IMR-90 (cell line): ENCODE measurements around the gene ZNF853. TPM values are rescaled to one million over a fixed set of nuclear protein-coding genes. Genes with fewer than 3 reads are reported as not detected.
A peak's percentile ranks its signal among the peaks of the same experiment; 100 is the strongest.

Source experiments
- ATAC-seq: fragments of 200-7000 bp; cut with Tn5 transposase; 2 replicates; pipeline ENCODE4 v1.9.1; 2020; ENCODE audit warnings: low read depth, mild to moderate bottlenecking, moderate library complexity
- BruUV-seq: library from RNA; stranded (reverse); fragments of 400-500 nt; replicated peaks from 2 replicates; lab custom pipeline; 2021; lab: Mats Ljungman, UMichigan
- CTCF ChIA-PET: fragments of 300-600 bp; formaldehyde crosslinking; extraction: SDS; loops from one replicate; lab custom pipeline; 2021; ENCODE audit warnings: antibody characterized with exemption; lab: Yijun Ruan, JAX
- POLR2A ChIA-PET: fragments of 300-600 bp; sonication (Branson Sonifier 250); formaldehyde crosslinking; loops from one replicate; lab custom pipeline; 2022; ENCODE audit warnings: antibody characterized with exemption; ENCODE audit not compliant: unreplicated experiment; lab: Charles Lee
- DNase-seq: peaks from one replicate; pipeline ENCODE4 v3.0.0; 2013
- H2AFZ ChIP-seq: replicated peaks from 2 replicates; pipeline ENCODE3; 2013; ENCODE audit warnings: low read length, mild to moderate bottlenecking; ENCODE audit not compliant: poor library complexity
- H2AK5ac ChIP-seq: 2 replicates; pipeline ENCODE4 v1.6.1; 2013; ENCODE audit warnings: low read depth, low read length, inconsistent platforms
- H2AK9ac ChIP-seq: replicated peaks from 2 replicates; pipeline ENCODE3; 2013; ENCODE audit warnings: mild to moderate bottlenecking, low read depth, low read length, moderate library complexity; ENCODE audit not compliant: poor library complexity
- H2BK120ac ChIP-seq: 2 replicates; pipeline ENCODE4 v1.6.1; 2013; ENCODE audit warnings: low read depth, low read length, inconsistent platforms
- H2BK15ac ChIP-seq: 3 replicates; pipeline ENCODE4 v1.6.1; 2013; ENCODE audit warnings: low read depth, low read length, inconsistent platforms
- H2BK20ac ChIP-seq: 2 replicates; pipeline ENCODE4 v1.6.1; 2013; ENCODE audit warnings: low read depth, mild to moderate bottlenecking, inconsistent platforms, low read length, moderate library complexity
- H2BK5ac ChIP-seq: 2 replicates; pipeline ENCODE4 v1.6.1; 2013; ENCODE audit warnings: mild to moderate bottlenecking, low read depth, low read length, inconsistent platforms; ENCODE audit not compliant: poor library complexity, severe bottlenecking
- H3K14ac ChIP-seq: replicated peaks from 2 replicates; pipeline ENCODE4 v1.6.1; 2013; ENCODE audit warnings: low read depth, low read length, inconsistent platforms
- H3K18ac ChIP-seq: 2 replicates; pipeline ENCODE4 v1.6.1; 2013; ENCODE audit warnings: low read depth, low read length, control low read depth
- H3K23ac ChIP-seq: 2 replicates; pipeline ENCODE4 v1.6.1; 2013; ENCODE audit warnings: low read depth, low read length, inconsistent platforms
- H3K27ac ChIP-seq: 2 replicates; pipeline ENCODE4 v1.5.1; 2013; ENCODE audit warnings: mild to moderate bottlenecking, control low read depth, low read length; ENCODE audit not compliant: insufficient read depth
- H3K27me3 ChIP-seq: 2 replicates; pipeline ENCODE4 v1.6.1; 2013; ENCODE audit warnings: low read length; ENCODE audit not compliant: control insufficient read depth, insufficient read depth
- H3K36me3 ChIP-seq: 2 replicates; pipeline ENCODE4 v1.6.1; 2013; ENCODE audit warnings: low read length, mixed read lengths; ENCODE audit not compliant: control insufficient read depth, insufficient read depth
- H3K4ac ChIP-seq: 2 replicates; pipeline ENCODE4 v1.6.1; 2013; ENCODE audit warnings: low read depth, low read length, inconsistent platforms
- H3K4me1 ChIP-seq: 2 replicates; pipeline ENCODE4 v1.6.1; 2013; ENCODE audit warnings: low read length, mixed read lengths; ENCODE audit not compliant: control insufficient read depth, insufficient read depth
- H3K4me2 ChIP-seq: 2 replicates; pipeline ENCODE4 v1.6.1; 2013; ENCODE audit warnings: low read depth, mild to moderate bottlenecking, control low read depth, low read length, moderate library complexity
- H3K4me3 ChIP-seq: 2 replicates; pipeline ENCODE4 v1.5.1; 2013; ENCODE audit warnings: low read depth, mild to moderate bottlenecking, control low read depth, low read length, moderate library complexity; ENCODE audit not compliant: insufficient read depth
- H3K56ac ChIP-seq: 2 replicates; pipeline ENCODE4 v1.6.1; 2013; ENCODE audit warnings: low read length, inconsistent platforms; ENCODE audit not compliant: insufficient read depth; ENCODE audit errors: extremely low read depth
- H3K79me1 ChIP-seq, 2 experiments: 2 replicates each; pipeline ENCODE4 v1.6.1; 2013; ENCODE audit warnings: low read length in 2 of 2, inconsistent platforms in 1 of 2, low read depth in 1 of 2
- H3K9ac ChIP-seq: 2 replicates; pipeline ENCODE4 v1.6.1; 2013; ENCODE audit warnings: low read depth, low read length, control low read depth
- H3K9me1 ChIP-seq: 2 replicates; pipeline ENCODE4 v1.6.1; 2013; ENCODE audit warnings: low read length, inconsistent platforms; ENCODE audit not compliant: insufficient read depth
- H3K9me3 ChIP-seq: 2 replicates; pipeline ENCODE4 v1.6.1; 2013; ENCODE audit warnings: low read length; ENCODE audit not compliant: control insufficient read depth, insufficient read depth
- H4K20me1 ChIP-seq: 2 replicates; pipeline ENCODE4 v1.6.1; 2013; ENCODE audit warnings: low read length, inconsistent platforms; ENCODE audit not compliant: insufficient read depth
- H4K5ac ChIP-seq: 2 replicates; pipeline ENCODE4 v1.6.1; 2013; ENCODE audit warnings: mild to moderate bottlenecking, low read depth, low read length, control low read depth
- H4K8ac ChIP-seq, 2 experiments: 2 replicates each; pipeline ENCODE4 v1.6.1; 2013; ENCODE audit warnings: low read depth in 2 of 2, low read length in 2 of 2, control low read depth in 1 of 2, inconsistent platforms in 1 of 2
- H4K91ac ChIP-seq: 2 replicates; pipeline ENCODE4 v1.6.1; 2013; ENCODE audit warnings: low read depth, low read length, inconsistent platforms; ENCODE audit not compliant: insufficient read depth
- BHLHE40 ChIP-seq: fragments of 150-350 bp; IDR thresholded peaks from 2 replicates; pipeline ENCODE4 v1.6.1; 2016; ENCODE audit warnings: mild to moderate bottlenecking, low read depth, low read length
- CTCF ChIP-seq: conservative IDR thresholded peaks from 2 replicates; pipeline ENCODE4 v1.5.1; 2012; ENCODE audit warnings: mild to moderate bottlenecking, low read depth, low read length, improper control_type of control experiment
- ELK1 ChIP-seq: fragments of 150-350 bp; IDR thresholded peaks from 2 replicates; pipeline ENCODE4 v1.6.1; 2016; ENCODE audit warnings: low read depth, mild to moderate bottlenecking, low read length, moderate library complexity, borderline replicate concordance
- FOS ChIP-seq: fragments of 150-350 bp; IDR thresholded peaks from 2 replicates; pipeline ENCODE4 v1.6.1; 2016; ENCODE audit warnings: low read depth, low read length
- MAFK ChIP-seq: IDR thresholded peaks from 2 replicates; pipeline ENCODE4 v1.6.1; 2012; ENCODE audit warnings: low read depth, low read length, improper control_type of control experiment
- MAZ ChIP-seq: IDR thresholded peaks from 2 replicates; pipeline ENCODE4 v1.6.1; 2012; ENCODE audit warnings: low read depth, mild to moderate bottlenecking, low read length, improper control_type of control experiment, moderate library complexity, borderline replicate concordance
- MXI1 ChIP-seq: IDR thresholded peaks from 2 replicates; pipeline ENCODE4 v1.6.1; 2012; ENCODE audit warnings: low read depth, mild to moderate bottlenecking, low read length, moderate library complexity, borderline replicate concordance
- NFE2L2 ChIP-seq: fragments of 150-350 bp; IDR thresholded peaks from 2 replicates; pipeline ENCODE4 v1.6.1; 2016; ENCODE audit warnings: low read depth, mild to moderate bottlenecking, low read length
- POLR2A ChIP-seq: IDR thresholded peaks from 2 replicates; pipeline ENCODE4 v1.6.1; 2012; ENCODE audit warnings: mild to moderate bottlenecking, low read depth, low read length
- RFX5 ChIP-seq: IDR thresholded peaks from 2 replicates; pipeline ENCODE4 v1.8.0; 2012; ENCODE audit warnings: low read depth, mild to moderate bottlenecking, low read length, moderate library complexity
- WGBS, 2 experiments: methylation state at CpG; one replicate each; pipeline versions ENCODE4 v1.1.5 to v1.1.7; 2013; ENCODE audit warnings: missing lambda C conversion rate in 2 of 2; ENCODE audit not compliant: insufficient read length in 1 of 2; ENCODE audit errors: extremely low coverage in 2 of 2; 5-methylcytosine and 5-hydroxymethylcytosine counted together
- dilution Hi-C: fragments of 300-500 bp; cut with HindIII; formaldehyde crosslinking; loops from one replicate; pipeline ENCODE4 v1.14.3; 2018; ENCODE audit warnings: low sequenced_read_pairs; ENCODE audit not compliant: unreplicated experiment
- in situ Hi-C: fragments of 300-500 bp; cut with MboI; formaldehyde crosslinking; loops from 3 replicates; pipeline ENCODE4 v1.14.3; 2019; ENCODE audit warnings: low sequenced_read_pairs, inconsistent platforms, mixed read lengths
- intact Hi-C: fragments of 100-400 bp; cut with micrococcal nuclease; formaldehyde crosslinking; loops from 2 replicates; pipeline ENCODE4 v1.10.0; 2022
- polyA plus RNA-seq, 3 experiments: library from polyadenylated mRNA; depleted of rRNA; stranded (reverse); fragments of >200 nt; gene quantifications; 2 replicates each; pipeline ENCODE4 v1.2.3, GENCODE V29; 2012; ENCODE audit warnings: low replicate concordance in 1 of 3
- total RNA-seq: library from RNA; depleted of rRNA; stranded (reverse); fragments of >200 nt; gene quantifications from 2 replicates; pipeline ENCODE4 v1.2.3, GENCODE V29; 2012
- TF ChIP-seq, protein P1 (sequence below): fragments of 150-350 bp; IDR thresholded peaks from 2 replicates; pipeline ENCODE4 v1.6.1; 2017; ENCODE audit warnings: mild to moderate bottlenecking, antibody characterized with exemption, low read length, low read depth

ZNF853 gene
- total and polyA plus RNA-seq, 2 of the 4 experiments (the other 2 are of a cell fraction): 3.4 TPM

DNA sequence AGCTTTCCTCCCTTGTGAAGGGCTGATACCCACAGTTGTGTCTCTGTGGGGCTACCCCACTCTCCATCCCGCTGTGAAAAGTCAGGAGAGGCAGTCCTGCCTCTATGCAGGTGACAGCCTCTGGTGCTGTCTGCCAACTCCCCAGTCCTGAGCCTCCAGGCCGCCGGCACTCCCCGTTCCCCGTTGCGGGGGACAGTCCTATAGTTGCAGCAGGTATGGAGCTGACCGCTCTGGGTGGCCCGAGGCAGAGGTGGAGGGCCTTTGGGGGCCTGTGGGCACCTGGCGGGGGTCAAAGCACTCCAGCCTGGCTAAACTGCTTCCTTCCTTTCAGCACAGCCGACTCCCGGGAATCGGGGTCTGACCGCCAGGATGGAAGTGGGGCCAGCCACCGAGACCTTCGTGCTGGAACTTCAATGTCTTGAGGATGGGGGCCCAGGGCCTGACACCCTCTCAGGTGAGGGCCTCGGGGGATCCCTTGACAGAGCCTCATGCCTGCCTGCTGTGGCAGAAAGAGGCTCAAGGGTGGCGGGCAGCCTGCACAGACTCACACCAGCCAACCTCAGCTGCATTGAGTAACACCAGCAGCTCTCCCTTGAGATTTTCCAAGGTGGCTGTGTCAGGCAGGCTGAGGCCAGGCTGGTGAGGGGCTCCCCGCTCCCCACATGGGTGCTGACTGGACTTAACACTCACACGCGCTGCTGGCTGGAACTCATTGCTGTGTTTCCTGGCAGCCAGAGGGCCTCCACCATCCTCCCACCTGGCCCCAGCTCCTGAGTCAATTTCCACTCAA is 1.6 kb downstream of the ZNF853 start (continued):
- TF ChIP-seq MAZ (no peak), MXI1 (no peak), NFE2L2 (no peak)
- TF ChIP-seq, protein P1, sequence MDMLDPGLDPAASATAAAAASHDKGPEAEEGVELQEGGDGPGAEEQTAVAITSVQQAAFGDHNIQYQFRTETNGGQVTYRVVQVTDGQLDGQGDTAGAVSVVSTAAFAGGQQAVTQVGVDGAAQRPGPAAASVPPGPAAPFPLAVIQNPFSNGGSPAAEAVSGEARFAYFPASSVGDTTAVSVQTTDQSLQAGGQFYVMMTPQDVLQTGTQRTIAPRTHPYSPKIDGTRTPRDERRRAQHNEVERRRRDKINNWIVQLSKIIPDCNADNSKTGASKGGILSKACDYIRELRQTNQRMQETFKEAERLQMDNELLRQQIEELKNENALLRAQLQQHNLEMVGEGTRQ: no peak

GRCh38 chr7:6618621-6619020 is 3.2 kb downstream of the ZNF853 start:
- intact Hi-C loops (no loop called here), dilution Hi-C loops (no loop called here)
- TF ChIP-seq MAFK (no peak), BHLHE40 (no peak), FOS (no peak), ELK1 (no peak), NFE2L2 (no peak), CTCF (no peak), MXI1 (no peak), POLR2A (no peak), RFX5 (no peak)
- TF ChIP-seq, protein P1: no peak

More at GRCh38 chr7:6618621-6619020, 3.2 kb downstream of the ZNF853 start:
- no TSS peak for BruUV-seq
- no peak overlapping the region for H3K23ac ChIP-seq
- POLR2A ChIA-PET: no interaction called here
- H3K9me3 ChIP-seq: no peaks in the 10 kb centered on the region
- H3K9me1 ChIP-seq: no peaks in the 10 kb centered on the region
- H2BK5ac ChIP-seq: no peak overlapping the region
- H2AK9ac ChIP-seq: no peak overlapping the region
- H3K4me1 ChIP-seq: peaks cover 3% of the 10 kb centered on the region; the same call in 1 of the 2 replicates
- no peak overlapping the region for H3K9ac ChIP-seq
- no peak overlapping the region for H3K56ac ChIP-seq
- H4K5ac ChIP-seq: no peak overlapping the region
- CTCF ChIA-PET: no interaction called here
- no peaks in the 10 kb centered on the region for H4K20me1 ChIP-seq
- H3K4me2 ChIP-seq: no peak overlapping the region
- no CpG with 5 or more reads among the region's 4 CpGs for WGBS, 2 experiments
- H3K14ac ChIP-seq: no peak overlapping the region
- H2BK20ac ChIP-seq: no peak overlapping the region
- peaks cover 6% of the 10 kb centered on the region; the same call in 1 of the 2 replicates for H3K27me3 ChIP-seq
- no peak overlapping the region for H2BK120ac ChIP-seq
- H2BK15ac ChIP-seq: no peak overlapping the region
- no peak overlapping the region for H3K18ac ChIP-seq
- no peak overlapping the region for H4K8ac ChIP-seq
- no peaks in the 10 kb centered on the region for H3K79me1 ChIP-seq
- DNase-seq (peak; percentile 39), ATAC-seq (no peak)
- H3K36me3 ChIP-seq: peaks cover 16% of the 10 kb centered on the region
- H4K91ac ChIP-seq: no peak overlapping the region
- H2AFZ ChIP-seq: no peak overlapping the region
- H3K4ac ChIP-seq: no peak overlapping the region
- no peak overlapping the region for H3K4me3 ChIP-seq
- H2AK5ac ChIP-seq: no peak overlapping the region
- no peak overlapping the region for H3K27ac ChIP-seq
- in situ Hi-C loops: no loop called here
